Stimulated activated CD4-positive, alpha-beta T cell treated with anti-CD3 and anti-CD28 coated beads, Interleukin-4, amount 100 ng/mL, for 48 hours (primary cell): ENCODE results near the gene EGR1.

Experiments
- DNase-seq, 2 donors: peaks; one replicate each; pipeline ENCODE4 v3.0.0-alpha.2; 2020; ENCODE audit warnings: low read depth in 2 of 2

The EGR1 gene

GRCh38 chr5:138453590-138453989, 11.7 kb upstream of the EGR1 start:
- no peak for DNase-seq

GRCh38 chr5:138454121-138454520, 11.2 kb upstream of the EGR1 start:
- DNase-seq, result no peak

- no peak for DNase-seq
These were observed 9.9 kb upstream of the EGR1 start for GRCh38 chr5:138455232-138455930.

DNA sequence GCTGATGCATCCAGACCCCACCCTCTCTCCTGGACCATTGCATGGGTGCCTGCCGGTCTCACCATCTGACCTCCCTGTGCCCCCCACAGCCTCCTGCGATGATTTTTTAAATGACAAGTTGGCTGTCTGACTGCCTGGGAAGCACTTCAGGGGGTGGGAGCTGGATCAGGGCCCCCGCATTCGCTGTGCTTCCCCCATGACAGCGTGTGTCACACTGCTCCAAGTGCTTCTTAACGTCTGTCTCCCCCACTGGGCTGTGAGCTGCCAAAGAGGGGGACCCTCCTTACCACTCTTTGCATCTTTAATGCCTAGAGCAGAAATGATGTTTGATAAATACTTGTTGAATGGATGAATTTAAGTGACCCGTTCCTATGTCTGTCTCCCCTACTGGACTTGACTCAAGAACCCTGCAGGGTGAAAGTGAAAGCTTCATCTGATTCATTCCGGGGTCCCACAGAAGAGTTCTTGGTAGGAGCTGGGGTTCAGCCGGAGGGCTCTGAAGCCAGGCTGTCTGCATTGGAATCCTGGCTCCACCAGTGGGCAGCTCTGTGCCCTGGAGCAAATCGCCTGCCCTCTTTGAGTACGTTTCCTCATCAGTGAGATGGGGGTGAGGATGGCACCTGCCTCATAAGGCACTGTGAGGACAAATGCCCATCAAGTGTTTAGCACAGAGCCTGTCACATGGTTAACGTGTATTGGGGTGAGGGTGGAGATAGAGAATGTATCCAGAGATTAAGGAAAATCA, 7.6 kb upstream of the EGR1 start:
- no peak for DNase-seq

GRCh38 chr5:138458384-138458783, 6.9 kb upstream of the EGR1 start:
- no peak for DNase-seq

GRCh38 chr5:138458856-138459255, 6.4 kb upstream of the EGR1 start:
- no peak for DNase-seq

GRCh38 chr5:138459311-138459933, 5.9 kb upstream of the EGR1 start:
- peak; percentile 77 to 85 for DNase-seq

DNA sequence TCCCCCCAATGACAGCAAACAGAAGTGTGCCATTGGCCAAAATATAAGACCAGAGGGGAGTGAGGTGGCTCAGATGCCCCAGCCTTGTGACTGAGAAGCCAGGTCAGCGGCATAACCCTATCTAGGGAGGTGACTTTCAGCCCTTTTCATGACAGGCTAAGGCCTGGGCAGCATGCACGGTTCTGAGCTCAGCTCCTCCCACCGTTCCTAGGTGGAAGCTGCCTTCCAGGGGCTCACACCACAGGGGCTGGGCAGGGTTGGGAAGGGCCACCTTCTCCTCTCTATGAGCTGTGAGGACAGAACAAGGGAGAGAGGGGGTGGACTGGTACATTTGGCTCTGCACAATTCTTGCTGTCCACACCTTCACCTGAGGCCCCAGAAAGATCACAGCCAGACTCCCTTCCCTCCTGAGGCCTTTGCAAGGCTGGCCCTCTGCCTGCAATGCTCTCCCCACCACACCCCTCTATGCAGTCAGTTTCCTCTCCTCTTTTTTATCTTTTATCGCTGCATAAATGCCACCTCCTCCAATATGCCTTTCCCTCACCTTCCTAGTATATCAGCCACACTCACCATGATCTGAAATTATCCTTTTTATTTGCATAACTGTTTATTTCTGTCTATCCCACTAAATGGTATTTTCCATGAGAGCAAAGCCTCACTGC, 5.1 kb upstream of the EGR1 start:
- no peak for DNase-seq

GRCh38 chr5:138461343-138462125, 3.7 kb upstream of the EGR1 start:
- no peak for DNase-seq

GRCh38 chr5:138463419-138464007, 1.8 kb upstream of the EGR1 start:
- no peak for DNase-seq

DNA sequence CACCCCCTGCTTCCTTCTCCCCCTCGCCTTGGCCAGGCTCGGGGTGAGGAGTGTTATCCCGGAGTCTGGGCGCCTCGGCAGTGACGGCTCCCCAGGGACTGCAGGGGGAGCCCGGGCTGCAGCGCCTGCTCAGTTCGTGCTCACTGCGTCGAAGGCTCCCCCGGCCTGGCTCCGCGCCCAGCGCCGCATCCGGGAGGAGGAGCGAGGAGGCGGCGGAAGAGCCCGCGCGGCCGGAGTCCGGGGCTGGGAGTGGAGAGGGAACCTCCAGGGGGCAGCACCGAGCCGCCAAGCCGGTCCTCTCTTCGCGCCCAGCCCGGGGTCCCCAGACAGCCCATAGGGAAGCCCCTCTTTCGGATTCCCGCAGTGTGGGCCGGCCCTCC, 1.3 kb upstream of the EGR1 start:
- peak; percentile 92 to 93 for DNase-seq

- peak; percentile 92 to 95 for DNase-seq
These were observed 655 bp upstream of the EGR1 start for GRCh38 chr5:138464388-138465260.

DNA sequence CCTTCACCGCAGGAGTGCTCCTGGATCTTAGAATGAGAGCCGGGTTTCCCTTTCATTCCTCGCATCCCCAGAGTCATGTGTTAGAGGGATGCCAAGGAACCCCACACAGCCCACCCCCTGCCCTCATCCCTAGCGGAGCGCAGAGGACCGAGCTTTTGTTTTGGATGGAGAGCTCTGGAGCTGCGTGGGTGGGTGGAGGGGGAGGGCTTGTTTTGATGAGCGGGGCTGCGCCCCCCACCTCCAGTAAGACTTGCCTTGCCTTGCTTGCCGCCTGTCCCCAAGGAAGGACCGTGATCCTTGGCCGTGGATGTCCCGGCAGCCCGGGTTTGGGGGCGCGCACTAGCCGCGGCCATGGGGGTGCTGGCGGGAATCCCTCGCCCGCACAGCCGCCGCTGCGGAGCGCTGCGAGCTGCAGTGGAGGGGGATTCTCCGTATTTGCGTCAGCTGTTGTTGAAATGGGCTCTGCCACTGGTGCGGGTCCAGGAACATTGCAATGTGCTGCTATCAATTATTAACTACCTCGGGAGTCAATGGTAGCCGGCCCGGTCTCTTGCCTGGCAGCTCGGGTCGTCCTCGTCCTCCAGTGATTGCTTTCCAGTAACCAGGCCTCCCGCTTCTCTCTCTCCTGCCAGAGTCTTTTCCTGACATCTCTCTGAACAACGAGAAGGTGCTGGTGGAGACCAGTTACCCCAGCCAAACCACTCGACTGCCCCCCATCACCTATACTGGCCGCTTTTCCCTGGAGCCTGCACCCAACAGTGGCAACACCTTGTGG, 1.0 kb downstream of the EGR1 start:
- DNase-seq, result no peak

- DNase-seq, result no peak
These were observed 1.8 kb downstream of the EGR1 start for GRCh38 chr5:138466900-138467710.

- DNase-seq, result no peak
These were observed 2.4 kb downstream of the EGR1 start for GRCh38 chr5:138467711-138468132.

- no peak for DNase-seq
These were observed 3.1 kb downstream of the EGR1 start for GRCh38 chr5:138468133-138468965.

GRCh38 chr5:138468966-138469539, 3.8 kb downstream of the EGR1 start:
- no peak for DNase-seq
